Mammary epithelial cell (primary cell): ENCODE results near the gene RBM12.

Source experiments
- EZH2 ChIP-seq: IDR thresholded peaks from 2 replicates; pipeline ENCODE4 v1.6.1; 2012; ENCODE audit warnings: low read length, inconsistent platforms, borderline replicate concordance
- TF ChIP-seq, protein P1 (sequence below), 2 donors: IDR thresholded peaks in 1 of 2; conservative IDR thresholded peaks in 1 of 2; 2 replicates each; pipeline ENCODE4 v1.5.1; 2011 to 2012; ENCODE audit warnings: inconsistent platforms in 2 of 2, low read length in 2 of 2, mild to moderate bottlenecking in 2 of 2, control low read depth in 1 of 2, low read depth in 1 of 2; ENCODE audit not compliant: insufficient read depth in 1 of 2; ENCODE audit errors: extremely low read depth in 1 of 2

DNA sequence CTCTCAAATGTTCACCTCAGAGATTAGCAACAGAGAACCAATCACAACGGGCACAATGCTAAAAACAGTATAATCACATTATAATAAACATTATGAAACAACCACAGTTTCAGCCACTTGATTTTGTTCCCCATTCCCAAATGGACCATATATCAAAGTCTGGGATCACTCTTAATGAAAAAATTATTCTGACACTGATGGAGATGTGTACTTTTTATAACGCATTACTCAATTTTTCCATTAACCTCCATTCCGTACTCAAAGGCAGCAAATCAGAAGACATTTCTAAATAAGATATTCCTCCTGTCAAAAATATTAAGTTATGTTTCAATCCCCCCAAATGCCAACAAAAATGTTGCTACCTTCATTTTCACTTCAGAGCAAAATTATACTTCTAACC lies 2.8 kb downstream of the RBM12 start:
- TF ChIP-seq, protein P1, sequence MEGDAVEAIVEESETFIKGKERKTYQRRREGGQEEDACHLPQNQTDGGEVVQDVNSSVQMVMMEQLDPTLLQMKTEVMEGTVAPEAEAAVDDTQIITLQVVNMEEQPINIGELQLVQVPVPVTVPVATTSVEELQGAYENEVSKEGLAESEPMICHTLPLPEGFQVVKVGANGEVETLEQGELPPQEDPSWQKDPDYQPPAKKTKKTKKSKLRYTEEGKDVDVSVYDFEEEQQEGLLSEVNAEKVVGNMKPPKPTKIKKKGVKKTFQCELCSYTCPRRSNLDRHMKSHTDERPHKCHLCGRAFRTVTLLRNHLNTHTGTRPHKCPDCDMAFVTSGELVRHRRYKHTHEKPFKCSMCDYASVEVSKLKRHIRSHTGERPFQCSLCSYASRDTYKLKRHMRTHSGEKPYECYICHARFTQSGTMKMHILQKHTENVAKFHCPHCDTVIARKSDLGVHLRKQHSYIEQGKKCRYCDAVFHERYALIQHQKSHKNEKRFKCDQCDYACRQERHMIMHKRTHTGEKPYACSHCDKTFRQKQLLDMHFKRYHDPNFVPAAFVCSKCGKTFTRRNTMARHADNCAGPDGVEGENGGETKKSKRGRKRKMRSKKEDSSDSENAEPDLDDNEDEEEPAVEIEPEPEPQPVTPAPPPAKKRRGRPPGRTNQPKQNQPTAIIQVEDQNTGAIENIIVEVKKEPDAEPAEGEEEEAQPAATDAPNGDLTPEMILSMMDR (conservative IDR thresholded peaks at IDR 0.05 in 1 of 2, IDR thresholded peaks at IDR 0.05 in 1 of 2; ENCODE audit: extremely low read depth in 1 of 2, insufficient read depth in 1 of 2, low read depth in 1 of 2, low read length in 2 of 2): no peak
- TF ChIP-seq EZH2: no peak
